CD4-positive, alpha-beta T cell treated with Interleukin-4 for 1 hour (primary cell): Measurements from ENCODE around the gene UVRAG.
"Not testable (repeated sequence)": the region's sequence is repeated elsewhere in the genome, so short reads cannot be mapped to it uniquely, and the experiment has no call there.

Experiments
- DNase-seq, 2 donors: peaks; one replicate each; pipeline ENCODE4 v3.0.0-alpha.2; 2020 to 2022

UVRAG gene

DNA sequence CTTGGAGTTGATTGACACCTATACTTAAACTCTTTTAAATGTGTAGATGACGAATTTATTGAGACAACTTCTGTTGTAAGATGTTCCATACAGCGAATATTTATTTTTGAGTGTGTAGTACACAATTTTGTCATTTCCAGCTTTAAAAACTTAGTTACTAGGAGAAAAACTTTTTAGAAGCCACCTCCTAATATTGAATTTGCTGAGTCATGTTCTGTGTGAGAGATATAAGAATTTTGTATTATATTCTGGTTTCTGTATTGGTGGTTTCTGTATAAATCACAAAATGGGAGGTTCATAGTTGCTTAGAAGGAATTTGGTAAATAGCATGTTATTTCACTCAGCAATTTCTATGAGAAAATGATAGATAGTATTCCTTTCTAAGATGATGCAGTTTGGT is 220.0 kb downstream of the UVRAG start:
- no peak for DNase-seq

DNA sequence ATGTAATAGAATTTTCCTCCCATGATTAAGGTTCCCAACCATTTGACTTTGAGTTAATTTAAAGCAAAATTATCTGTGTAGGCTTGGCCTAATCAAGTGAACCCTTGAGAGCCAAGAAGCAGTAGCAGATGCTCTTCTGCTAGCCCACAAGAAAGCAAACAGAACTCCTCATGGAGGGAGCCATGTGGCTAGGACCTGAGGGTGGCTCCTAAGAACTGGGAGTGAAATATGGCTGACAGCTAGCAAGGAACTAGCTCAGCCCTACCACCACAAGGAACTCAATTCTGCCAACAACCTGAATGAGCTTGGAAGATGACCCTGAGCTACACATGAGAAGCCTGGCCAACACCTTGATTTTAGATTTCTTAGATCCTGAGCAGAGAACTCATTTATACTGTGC is 223.6 kb downstream of the UVRAG start:
- DNase-seq = no peak

DNA sequence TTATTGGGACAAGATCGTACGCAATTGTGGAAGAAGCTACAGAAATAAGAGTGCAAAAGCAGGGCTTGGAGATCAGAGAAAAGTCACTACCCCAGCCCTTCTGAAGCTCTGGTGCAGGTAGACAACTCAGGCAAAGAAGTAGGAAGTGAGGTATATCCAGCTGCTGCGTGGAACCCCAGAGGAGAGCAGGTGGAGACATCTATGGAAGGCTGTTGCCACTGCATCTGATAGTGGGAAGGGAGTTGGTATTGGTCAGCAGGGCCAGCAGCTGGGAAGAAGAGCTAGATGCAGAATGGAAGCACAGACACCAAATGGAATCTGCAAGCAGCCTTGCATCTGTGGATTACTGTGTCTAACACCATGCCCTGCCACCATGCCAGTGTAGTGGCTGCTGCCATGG is 226.2 kb downstream of the UVRAG start:
- no peak for DNase-seq

DNA sequence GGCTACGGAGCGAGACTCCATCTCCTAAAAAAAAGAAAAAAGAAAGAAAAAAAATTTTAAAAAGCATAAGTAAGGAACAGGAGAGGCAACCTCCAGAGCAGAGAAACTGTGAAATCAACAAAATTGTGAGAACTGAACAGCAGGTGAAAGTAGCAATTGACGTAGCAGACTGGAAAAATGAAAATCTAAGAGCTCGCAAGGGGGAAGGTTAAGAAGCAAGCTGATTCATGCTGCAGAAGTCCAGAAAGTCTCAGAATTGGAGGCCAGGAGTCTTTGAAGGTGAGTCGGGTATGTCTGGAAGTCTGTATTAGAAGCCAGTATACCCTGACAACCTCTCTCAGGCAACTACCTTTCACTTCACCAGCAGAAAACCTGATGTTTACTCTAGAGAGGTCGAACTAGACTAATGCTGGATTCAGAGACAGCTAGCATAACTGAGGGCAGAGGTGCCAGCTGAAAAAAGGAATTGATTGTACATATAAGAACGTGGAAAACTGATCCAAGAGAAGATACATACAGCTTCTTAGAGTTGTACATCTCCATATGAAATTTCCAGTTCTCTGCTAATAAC is 229.8 kb downstream of the UVRAG start:
- DNase-seq = no peak

DNA sequence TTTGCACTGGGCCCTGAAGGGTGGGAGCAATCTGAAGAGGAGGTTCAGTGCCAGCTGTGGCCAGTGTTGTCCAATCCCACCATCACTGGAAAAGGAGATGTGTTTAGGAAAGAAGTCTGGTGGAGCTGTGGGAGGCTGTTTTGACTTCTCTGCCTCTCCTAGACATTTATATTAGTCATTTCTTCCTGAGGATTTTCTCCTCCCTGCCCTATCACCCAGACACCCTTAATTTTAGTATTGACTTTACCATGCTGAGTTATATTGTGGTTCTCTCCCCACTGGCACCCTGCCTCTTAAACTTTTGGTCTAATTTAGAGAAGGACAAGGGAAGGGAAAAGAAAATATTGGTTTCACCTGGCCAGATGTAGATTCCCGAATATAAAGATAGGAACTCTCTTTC is 232.2 kb downstream of the UVRAG start:
- no peak for DNase-seq

DNA sequence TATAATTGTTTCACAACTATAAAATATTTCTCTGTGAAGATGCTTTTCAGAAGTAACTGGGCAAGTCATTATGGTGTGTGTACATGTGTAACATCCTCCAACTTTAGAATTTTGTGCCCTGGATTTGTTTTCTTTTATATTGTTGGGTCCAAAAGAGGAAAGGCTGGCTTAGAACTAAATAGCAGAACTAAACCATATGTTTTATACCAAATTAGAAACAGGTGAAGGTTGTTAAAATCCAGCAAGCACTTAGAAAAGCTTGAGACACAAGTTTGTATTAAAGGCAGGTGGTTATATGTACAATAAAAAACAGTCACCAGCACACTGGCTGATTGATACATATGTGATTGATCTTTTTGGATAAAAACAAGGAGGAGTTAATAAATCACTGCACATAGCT is 232.8 kb downstream of the UVRAG start:
- DNase-seq = no peak

DNA sequence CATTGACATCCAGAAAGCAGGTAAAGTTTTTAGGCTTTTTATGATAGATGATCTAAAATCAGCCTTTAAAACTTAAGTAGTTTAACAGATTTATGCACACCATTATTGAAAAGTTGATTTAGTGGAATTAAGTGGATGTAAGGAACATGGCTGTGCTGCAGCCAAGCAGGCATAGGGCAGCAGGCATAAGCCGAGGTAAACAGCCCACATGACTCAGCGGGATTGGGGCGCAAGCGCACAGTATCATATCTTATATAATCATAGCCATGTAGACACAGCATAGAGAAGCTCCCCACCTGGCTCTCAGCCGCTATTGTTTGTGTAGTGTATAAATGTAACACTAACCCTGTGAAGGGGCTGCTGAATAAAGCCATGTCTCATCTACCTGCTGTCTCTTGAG is 233.8 kb downstream of the UVRAG start:
- DNase-seq = peak in 1 of 2 donors; percentile 14

DNA sequence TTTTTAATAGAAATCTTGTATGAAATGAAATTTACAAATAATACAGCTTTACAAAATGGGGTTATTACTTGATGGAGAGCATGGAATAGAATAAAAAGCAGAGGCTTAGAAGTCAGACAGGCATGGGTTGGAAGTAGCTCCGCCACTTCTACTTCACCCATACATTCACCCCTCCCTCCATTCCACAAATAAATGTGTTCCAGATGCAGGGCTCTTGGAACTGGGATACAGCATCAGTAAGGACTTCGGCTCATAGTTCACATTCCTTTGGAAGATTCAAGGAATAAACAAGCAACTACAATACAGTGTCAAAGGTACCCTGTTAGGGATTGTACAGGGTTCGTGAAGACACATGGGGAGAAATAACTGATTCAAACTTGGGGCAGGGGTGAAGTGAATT is 234.5 kb downstream of the UVRAG start:
- no peak for DNase-seq

DNA sequence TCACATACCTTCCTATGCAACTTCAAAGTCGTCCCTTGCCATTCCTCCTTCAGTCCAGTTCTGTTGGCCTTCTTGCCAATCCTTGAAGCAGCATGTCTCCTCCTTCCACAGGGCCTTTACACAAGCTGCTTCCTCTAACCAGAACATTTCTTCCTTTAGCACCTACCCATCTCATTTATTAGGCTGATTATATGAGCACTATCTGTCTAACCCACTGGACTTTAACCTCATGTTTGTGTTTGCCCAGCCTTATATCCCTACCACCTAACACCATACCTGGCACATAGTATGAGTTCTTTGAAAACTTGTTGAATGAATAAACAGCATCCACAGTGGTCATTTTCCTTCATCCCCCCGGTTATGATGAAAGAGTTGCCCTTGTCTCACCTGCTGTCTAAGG is 236.9 kb downstream of the UVRAG start:
- DNase-seq = no peak

DNA sequence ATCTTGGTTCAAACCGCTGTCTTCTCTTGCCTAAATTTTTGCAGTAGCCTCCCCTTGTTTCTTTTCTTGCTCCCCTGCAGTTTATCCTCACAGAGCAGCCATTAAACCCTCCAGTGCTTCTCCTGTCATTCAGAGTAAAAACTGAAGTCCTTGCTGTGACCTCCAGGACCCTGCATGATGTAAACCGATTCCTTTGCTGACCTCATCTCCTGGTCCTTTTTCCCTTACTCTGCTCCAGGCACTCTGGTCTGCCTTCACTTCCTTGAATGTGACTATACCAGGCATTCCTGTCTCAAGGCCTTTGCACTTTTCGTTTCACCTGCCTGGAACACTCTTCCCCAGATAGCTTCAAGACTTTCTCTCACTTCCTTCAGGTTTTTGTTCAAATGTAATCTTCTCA is 239.3 kb downstream of the UVRAG start:
- no peak for DNase-seq

DNA sequence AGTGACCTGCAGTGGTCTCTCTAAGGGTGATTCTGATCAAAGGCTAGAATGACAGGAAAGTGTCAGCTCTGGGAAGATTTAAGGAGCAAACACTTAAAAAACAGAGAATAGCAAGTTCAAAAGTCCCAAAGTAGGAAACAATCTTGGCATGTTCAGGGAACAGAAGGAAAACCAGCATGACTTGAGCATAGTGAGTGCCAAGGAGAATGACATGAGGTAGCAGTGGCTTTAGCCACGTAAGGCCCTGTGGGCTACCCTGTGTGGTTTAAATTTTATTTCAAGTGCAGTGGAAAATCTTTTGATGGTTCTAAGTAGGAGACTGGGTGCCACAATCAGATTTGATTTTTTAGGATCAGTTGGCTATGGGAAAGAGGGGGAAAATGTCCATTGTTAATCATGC is 241.9 kb downstream of the UVRAG start:
- no peak for DNase-seq

DNA sequence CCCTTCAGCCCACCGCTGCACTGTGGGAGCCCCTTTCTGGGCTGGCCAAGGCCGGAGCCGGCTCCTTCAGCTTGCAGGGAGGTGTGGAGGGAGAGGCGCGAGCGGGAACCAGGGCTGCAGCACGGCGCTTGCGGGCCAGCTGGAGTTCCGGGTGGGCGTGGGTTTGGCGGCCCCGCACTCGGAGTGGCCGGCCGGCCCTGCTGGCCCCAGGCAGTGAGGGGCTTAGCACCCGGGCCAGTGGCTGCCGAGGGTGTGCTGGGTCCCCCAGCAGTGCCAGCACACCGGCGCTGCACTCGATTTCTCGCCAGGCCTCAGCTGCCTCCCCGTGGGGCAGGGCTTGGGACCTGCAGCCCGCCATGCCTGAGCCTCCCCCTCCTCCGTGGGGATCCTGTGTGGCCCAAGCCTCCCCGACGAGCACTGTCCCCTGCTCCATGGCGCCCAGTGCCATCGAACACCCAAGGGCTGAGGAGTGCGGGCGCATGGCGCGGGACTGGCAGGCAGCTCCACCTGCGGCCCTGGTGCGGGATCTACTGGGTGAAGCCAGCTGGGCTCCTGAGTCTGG is 245.5 kb downstream of the UVRAG start:
- not testable (repeated sequence) for DNase-seq

DNA sequence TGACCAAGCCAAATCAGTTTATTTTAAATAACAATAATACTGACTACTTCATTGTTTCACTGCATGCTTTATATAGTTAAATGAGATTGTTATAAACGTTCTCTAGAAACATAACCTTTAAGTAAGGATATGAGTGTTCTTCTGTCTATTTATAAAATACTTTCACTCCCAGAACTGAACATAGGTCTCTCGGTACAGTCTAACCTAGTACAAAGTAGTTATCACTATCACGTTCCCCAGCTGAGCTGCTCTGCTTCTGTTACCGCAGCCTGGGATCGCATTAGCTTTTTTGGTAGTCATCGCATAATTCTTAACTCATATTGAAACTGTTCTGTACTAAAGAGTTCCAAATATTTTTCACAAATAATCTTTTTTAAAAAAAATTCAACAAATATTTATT is 247.7 kb downstream of the UVRAG start:
- no peak for DNase-seq

DNA sequence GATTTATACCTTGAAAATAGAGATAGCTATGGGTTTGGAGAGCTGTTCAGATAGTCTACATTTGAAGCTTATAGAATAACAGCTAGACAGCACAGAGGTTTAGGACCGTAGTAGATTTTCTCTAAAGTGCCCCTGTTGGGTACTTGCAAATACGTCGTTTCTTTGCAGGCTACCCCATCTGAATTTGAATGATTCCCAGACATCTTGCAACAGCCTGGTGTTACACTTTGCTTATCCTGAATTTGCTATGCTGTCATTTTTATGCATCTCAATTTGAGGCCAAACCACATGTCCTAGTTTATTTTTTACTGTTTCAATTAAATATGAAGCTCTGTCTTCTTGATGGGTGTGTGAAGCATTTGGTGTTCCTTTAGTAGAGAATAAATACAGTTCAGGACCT is 249.2 kb downstream of the UVRAG start:
- DNase-seq = no peak

DNA sequence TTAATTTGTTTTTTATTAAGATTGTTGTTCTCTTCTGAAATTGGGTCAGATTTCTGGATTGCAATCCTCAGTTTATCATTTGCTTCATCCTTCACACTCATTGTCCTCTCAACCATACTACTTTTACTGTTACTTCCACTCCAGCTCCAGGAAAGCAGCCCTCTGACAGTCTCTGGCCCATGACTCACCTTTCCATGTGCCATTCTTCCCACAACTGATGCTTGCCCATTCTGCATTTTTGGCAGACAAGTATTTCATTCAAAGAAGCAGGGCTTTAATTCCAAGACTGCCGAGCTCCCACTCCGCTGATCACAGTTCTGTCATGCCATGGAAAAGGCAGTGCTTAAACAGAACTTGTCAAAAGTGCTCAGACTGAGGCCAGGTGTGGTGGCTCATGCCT is 252.1 kb downstream of the UVRAG start:
- no peak for DNase-seq

DNA sequence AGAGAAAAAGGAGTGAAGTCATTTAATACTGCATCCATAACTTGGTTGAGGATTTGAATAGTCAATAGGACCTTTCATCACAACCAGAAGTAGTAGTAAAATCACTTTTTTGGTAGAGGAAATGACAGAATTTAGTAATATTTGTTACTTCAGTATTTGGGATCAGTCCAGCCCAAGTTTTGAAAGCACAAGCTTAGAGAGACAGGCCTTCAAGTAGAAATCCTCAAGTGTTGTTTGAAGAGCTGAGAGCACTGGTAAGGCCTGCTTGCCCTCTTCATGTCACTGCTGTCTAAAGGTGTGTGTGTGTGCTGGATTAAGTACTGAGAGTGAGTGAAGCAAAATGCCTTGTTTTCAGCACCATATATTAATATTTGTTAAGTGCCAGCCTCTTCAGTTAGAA is 254.0 kb downstream of the UVRAG start:
- DNase-seq = no peak

DNA sequence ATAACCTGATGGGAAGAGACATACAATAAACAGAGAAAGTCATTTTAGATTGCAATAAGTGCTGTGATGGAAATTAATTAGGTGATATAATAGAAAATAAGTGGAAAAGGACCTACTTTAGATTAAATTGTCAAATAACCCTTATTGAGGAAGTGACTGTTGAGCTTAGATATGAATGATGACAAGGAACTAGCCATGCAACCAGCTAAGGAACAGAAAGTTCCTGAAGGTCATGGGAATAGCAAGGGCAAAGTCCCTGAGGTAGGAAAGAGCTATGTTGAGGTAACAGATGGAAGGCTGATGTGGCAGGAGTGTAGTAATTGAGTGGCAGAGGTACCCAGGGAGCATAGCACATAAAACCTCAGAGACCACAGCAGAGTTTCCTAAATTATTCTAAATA is 256.1 kb downstream of the UVRAG start:
- DNase-seq = no peak

DNA sequence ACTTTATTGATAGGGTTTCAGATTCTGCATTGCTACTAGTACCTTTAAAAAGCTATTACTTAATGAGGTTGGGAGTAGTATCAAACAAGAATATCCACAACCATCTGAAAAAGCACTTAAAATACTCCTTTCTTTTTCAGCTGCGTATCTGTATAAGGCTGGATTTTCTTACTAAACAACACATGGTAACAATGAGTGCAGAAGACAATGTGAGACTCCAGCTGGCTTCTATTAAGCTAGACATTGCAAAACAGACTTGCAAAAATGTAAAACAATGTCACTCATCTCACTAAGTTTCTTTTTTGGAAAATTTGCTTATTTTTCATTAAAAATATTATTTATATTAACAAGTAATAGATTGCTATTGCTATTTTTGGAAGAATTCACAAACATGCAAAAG is 258.7 kb downstream of the UVRAG start:
- DNase-seq = no peak

DNA sequence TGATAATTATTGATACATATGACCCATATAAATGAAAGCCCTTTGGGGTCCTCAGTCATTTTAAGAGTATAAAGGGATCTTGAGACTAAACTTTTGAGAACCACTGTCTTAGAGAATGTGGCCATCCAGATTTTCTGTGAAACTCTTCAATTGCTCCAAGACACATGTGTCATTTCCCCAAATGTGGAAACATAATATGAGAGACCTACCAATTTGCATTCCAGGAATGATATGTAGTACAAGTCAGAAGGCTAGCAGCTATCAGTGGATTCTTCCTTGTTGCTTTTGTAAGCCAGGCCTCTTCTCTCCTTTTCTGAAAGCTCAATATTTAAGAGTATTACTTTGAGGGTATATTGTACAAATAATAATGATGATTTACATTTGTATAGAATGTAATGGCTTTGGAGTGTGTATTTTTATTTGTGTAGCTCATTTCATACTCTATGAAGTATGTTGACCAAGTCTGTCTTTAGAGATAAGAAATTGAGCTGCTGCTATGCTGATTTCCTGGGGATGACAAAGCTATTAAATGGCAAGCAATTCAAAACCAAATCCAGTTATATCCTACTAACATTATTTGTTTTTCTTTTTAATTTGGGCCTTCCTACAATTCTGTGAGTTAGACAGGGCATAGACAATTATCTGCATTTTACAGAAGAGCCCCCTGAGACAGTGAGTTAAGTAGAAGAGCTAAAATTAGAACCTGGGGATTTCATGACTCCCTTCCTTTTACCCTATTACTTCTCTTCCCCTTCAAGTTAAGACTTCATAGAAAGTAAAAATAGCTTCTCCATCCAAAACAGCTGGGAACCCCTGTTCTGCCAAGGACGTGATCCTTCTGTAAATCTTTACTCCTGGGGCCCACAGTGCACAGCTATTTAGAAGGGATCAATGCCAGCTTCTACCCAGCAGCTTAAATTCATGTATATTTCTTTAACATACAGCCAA is 259.4 kb downstream of the UVRAG start:
- DNase-seq = no peak

DNA sequence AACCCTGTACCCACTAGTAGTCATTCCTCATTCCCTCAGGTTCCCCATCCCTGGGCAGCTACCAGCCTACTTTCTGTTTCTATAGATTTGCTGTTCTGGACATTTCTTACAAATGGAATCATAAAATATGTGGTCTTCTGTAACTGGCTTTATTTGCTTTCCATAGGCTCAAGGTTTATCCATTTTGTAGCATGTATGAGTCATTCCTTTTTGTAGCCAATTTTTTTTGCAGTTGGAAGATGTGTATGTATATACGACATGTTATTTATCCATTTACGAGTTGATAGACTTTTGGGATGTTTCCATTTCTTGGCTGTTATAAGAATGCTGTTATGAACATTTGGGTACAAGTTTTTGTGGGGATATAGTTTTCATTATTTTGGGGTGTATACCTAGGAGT is 260.7 kb downstream of the UVRAG start:
- DNase-seq = no peak

DNA sequence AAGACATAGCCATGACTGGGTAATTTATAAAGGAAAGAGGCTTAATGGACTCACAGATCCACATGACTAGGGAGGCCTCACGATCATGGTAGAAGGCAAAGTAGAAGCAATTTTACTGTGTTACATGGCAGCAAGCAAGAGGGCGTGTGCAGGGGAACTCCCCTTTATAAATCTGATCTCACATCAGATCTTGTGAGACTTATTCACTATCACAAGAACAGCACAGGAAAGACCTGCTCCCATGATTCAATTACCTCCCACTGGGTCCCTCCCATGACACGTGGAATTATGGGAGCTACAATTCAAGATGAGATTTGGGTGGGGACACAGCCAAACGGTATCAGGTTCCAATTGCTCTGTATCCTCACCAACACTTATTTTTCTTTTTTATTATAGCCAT is 261.2 kb downstream of the UVRAG start:
- DNase-seq = not testable (repeated sequence)

DNA sequence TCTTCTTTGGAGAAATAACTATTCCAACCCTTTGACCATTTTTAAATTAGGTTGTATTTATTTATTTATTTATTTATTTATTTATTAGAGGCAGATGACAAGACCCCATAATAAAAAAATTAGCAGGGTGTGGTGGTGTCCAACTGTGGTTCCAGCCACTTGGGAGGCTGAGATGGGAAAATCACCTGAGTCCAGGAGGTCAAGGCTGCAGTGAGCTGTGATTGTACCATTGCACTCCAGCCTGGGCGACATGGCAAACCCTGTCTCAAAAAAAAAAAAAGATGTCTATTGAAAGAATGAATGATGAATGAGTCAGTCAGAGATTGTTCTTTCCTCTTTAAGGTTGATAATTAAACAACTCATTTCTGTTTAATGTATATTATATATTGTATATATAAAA is 261.7 kb downstream of the UVRAG start:
- no peak for DNase-seq

DNA sequence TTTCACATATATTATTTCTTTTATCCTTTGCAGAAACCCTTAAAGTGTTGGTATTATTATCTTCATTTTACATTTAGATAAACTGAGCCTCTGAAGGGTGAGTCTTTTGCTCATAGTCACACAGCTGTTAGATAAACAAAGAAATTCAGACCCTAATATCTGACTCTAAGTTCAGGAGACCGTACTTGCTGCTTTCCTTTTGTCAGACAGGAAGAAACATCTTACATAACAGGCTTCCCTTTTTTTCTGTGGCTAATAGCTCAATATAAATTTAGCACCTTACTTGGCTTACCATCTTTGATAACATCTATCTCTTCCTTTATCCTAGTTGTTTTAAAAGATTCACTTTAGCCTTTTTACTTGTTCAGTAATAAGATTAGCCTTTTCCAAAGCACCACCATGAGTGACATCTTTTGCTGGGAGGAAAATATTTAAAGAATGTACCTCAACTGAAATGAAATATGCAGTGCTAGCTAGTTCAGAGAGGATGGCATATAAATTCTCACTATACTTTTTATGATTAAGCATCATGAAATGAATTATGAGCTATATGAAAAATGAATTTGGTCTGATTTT is 262.7 kb downstream of the UVRAG start:
- DNase-seq = no peak

DNA sequence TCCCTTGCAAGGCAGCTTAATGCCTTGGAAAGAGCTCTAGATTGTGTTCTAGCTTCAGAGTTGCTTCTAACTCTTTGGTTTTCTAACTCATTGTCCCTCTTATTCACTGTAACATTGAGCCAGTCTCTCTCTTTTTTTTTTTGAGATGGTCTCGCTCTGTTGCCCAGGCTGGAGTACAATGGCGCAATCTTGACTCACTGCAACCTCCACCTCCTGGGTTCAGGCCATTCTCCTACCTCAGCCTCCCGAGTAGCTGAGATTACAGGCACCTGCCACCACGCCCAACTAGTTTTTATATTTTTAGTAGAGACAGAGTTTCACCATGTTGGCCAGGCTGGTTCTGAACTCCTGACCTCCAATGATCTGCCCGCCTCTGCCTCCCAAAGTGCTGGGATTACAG is 266.1 kb downstream of the UVRAG start:
- not testable (repeated sequence) for DNase-seq
